Stimulated activated CD8-positive, alpha-beta memory T cell treated with anti-CD3 and anti-CD28 coated beads, Interleukin-15, amount 100 ng/mL, for 1 hour (primary cell): ENCODE data around the gene RPH3AL.
"Not testable (repeated sequence)": the region's sequence is repeated elsewhere in the genome, so short reads cannot be mapped to it uniquely, and the experiment has no call there.

Source experiments
- DNase-seq: peaks from one replicate; pipeline ENCODE4 v3.0.0-alpha.2; 2020; ENCODE audit warnings: low read depth

RPH3AL gene

DNA sequence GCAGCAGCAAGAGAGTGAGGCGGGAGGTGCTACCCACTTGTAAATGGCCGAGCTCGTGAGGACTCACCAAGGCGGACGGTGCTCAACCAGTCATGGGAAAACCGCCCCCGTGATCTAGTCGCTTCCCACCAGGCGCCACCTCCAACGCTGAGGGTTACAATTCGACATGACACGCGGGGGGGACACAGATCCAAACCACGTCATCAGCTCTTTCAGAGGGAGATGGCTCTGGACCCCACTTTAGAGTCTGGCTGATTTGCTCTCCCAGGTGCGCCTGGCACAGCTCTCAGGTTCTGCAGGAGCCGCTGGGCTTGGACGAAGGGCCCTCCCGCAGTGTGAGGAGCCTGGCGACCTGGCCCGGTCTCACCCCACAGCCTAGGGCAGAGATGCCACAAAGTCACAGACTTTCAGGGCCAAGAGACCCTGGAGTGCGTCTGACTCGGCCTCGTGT lies 150.1 kb downstream of the RPH3AL start:
- no peak for DNase-seq

DNA sequence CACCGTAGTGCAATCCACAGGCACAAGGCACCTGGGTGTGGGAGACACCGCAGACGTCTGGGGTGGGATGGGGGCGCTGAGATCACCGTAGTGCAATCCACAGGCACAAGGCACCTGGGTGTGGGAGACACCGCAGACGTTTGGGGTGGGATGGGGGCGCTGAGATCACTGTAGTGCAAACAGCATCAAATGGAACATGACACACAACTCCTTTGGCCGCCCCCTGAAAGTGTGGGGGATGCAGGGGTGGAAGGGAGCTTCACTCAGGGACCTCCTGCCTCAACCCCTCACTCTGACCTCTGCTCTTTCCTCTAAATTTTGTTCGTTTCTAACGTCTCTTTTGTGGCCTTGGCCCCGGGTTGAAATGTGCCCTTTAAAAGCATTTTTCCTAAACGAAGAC lies 150.9 kb downstream of the RPH3AL start:
- not testable (repeated sequence) for DNase-seq

DNA sequence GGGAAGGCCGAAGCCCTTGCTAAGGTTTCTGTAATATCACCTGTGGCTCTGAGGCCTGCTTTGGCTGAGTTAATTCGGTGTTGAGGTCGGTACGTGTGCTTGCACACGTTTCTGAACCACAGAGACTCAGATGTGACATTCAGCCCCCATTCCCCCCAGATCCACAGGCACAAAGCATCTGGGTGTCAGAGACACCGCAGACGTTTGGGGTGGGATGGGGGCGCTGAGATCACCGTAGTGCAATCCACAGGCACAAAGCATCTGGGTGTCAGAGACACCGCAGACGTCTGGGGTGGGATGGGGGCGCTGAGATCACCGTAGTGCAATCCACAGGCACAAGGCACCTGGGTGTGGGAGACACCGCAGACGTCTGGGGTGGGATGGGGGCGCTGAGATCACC lies 151.3 kb downstream of the RPH3AL start:
- DNase-seq = not testable (repeated sequence)

GRCh38 chr17:200586-200985 lies 152.0 kb downstream of the RPH3AL start:
- DNase-seq = no peak

GRCh38 chr17:199806-200545 lies 152.6 kb downstream of the RPH3AL start:
- DNase-seq = no peak

GRCh38 chr17:199191-199604 lies 153.4 kb downstream of the RPH3AL start:
- DNase-seq = no peak

GRCh38 chr17:198225-198624 lies 154.4 kb downstream of the RPH3AL start:
- not testable (repeated sequence) for DNase-seq

- DNase-seq = no peak
Measured at GRCh38 chr17:197352-197751, 155.3 kb downstream of the RPH3AL start.

- no peak for DNase-seq
Measured at GRCh38 chr17:194828-195602, 157.6 kb downstream of the RPH3AL start.

GRCh38 chr17:193841-194806 lies 158.5 kb downstream of the RPH3AL start:
- no peak for DNase-seq

DNA sequence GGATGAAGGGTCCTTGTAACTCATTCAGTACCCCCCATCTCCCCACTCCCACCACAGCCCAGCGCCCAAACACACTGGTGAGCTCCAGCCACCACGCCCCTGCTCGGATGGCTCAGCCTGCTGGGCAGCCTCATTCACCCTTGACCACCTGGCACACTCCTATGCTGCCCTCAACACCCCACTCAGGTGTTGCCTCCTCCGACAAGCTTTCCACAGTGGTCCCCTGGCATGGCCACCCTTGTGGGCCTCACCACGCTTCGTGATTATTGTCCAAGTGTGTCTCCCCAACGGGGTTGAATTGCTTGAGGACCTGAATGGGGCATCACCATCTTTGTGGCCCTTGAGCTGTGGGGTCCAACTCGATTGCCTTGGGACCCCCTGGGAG lies 159.2 kb downstream of the RPH3AL start:
- no peak for DNase-seq

- no peak for DNase-seq
Measured at GRCh38 chr17:192666-193425, 159.8 kb downstream of the RPH3AL start.

DNA sequence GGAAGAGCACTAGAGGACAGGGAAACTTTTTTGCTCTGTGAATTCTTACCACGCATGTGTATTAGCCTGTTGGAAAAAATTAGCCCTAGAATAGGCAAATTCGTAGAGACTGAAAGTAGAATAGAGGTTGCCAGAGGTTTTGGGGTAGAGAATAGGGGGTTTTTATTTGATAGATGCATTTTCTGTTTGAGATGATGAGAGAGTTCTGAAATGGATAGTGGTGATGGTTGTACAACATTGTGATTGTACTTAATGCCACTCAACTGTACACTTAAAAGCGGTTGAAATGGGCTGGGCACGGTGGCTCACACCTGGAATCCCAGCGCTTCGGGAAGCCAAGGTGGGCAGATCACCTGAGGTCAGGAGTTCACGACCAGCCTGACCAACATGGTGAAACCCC lies 163.2 kb downstream of the RPH3AL start:
- DNase-seq = no peak

DNA sequence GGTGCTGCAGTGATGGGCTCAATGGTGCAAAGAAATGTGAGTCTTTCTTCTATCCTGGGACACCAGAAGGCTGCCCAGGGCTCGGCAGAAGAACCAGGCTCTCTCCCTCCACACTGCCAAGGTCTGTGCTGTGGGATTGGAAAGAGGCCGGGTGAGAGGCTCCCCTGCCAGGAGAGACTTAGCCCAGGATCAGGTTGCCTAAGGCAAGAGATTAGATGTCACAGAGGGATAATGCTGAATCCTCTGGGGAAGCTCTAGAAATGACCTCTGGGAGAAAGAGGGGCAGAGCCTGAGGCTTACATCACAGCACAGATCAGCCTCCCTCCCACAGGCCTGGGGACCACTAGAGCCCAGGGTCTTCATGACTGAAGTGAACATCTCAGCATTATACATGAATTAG lies 165.5 kb downstream of the RPH3AL start:
- DNase-seq = no peak

- no peak for DNase-seq
Measured at GRCh38 chr17:185445-186138, 167.0 kb downstream of the RPH3AL start.

DNA sequence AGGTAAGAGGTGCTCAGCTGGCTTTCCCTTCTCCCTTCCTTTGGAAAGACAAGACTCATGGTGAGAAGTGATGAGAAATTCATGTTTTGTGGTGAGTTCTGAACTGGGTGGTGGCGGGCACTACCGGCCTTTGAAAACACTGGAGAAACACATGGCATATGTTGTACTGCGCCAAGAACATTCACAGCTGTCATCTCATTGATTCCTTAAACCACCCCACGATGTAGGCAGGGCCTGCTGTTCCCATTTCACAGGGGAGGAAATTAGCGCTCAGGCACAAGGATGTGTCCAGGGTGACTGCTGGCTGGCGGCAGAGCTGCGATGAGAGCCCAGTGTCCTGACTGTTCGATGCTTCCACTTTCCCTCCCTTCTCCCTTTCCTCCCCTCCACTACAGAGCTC lies 169.6 kb downstream of the RPH3AL start:
- DNase-seq = no peak

DNA sequence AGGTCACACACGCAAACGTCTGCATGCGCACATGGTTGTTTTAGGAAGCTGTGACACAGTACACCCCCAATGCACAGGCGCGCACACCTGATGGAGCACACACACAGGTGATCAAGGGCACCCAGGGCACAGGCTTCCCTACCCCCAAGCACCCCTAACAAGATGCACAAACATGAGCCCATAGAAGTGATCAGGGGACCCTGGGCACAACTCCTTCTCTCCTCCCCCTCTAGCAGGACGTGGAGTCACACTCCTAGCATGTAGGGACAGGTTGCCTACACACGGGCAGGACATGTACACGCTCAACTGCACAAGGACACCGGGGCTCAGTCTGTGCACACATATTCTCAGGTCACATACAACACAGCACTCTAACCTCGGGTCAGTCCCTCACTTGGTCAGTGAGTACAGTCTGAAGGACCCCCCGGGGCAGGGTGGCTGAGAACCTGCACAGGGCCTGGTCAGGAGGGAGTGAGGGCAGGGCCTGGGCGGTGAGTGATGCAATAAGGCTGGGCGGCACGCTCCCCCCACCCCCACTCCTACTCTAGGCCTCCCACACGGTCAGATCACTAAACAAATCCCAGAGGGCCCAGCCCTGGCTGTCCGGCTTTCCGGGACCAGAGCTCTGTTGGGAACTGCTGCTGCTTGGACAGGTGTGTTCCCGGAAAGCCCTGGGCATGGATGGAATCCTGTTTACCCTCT lies 170.4 kb downstream of the RPH3AL start:
- no peak for DNase-seq

- DNase-seq = no peak
Measured at GRCh38 chr17:181245-182049, 171.2 kb downstream of the RPH3AL start, which contains the start of gene DOC2B. Gene DOC2B, minus strand, starts transcription at chr17:181650. Its CDS starts 171 bp downstream, at chr17:181479.
